Transverse colon (tissue), 4 donors: Measurements from ENCODE around the gene SMYD1. TPM values are rescaled to one million over a fixed set of nuclear protein-coding genes. Genes with fewer than 3 reads are reported as not detected.
A peak's percentile ranks its signal among the peaks of the same experiment; 100 is the strongest.

Experiments used
- DNase-seq: peaks from one replicate; pipeline ENCODE4 v3.0.0-alpha.2; 2019
- H3K27ac ChIP-seq, 4 donors: fragments of 200-600 bp; sonication (generic); 2 replicates each; pipeline ENCODE4 v1.5.1; 2016 to 2018; ENCODE audit warnings: inconsistent platforms in 4 of 4
- H3K27me3 ChIP-seq: fragments of 200-600 bp; sonication (generic); 2 replicates; pipeline ENCODE4 v1.5.1; 2017; ENCODE audit warnings: inconsistent platforms
- H3K36me3 ChIP-seq, 4 donors: fragments of 200-600 bp; sonication (generic); 2 replicates each; pipeline ENCODE4 v1.5.1; 2017 to 2019; ENCODE audit warnings: inconsistent platforms in 4 of 4
- H3K4me1 ChIP-seq, 4 donors: fragments of 200-600 bp; sonication (generic); 2 replicates each; pipeline ENCODE4 v1.5.1; 2017 to 2020; ENCODE audit warnings: inconsistent platforms in 4 of 4
- H3K4me3 ChIP-seq, 4 donors: fragments of 200-600 bp; sonication (generic); 1 replicate in 1 of 4; 2 replicates in 3 of 4; pipeline versions ENCODE4 v1.5.1 to v1.6.1; 2017 to 2019; ENCODE audit warnings: inconsistent platforms in 4 of 4
- H3K9me3 ChIP-seq, 2 donors: fragments of 200-600 bp; sonication (generic); 2 replicates each; pipeline ENCODE4 v1.5.1; 2017 to 2019; ENCODE audit warnings: inconsistent platforms in 2 of 2
- EP300 ChIP-seq: sonication (generic); formaldehyde crosslinking; IDR thresholded peaks from one replicate; pipeline ENCODE4 v1.6.1; 2017; ENCODE audit warnings: antibody characterized with exemption, low read depth
- POLR2A ChIP-seq: fragments of 450-650 bp; IDR thresholded peaks from one replicate; pipeline ENCODE4 v1.6.1; 2016; ENCODE audit warnings: antibody characterized with exemption, mild to moderate bottlenecking, moderate library complexity
- POLR2AphosphoS5 ChIP-seq, 3 donors: sonication (generic); formaldehyde crosslinking; IDR thresholded peaks; one replicate each; pipeline ENCODE4 v1.6.1; 2016; ENCODE audit warnings: antibody characterized with exemption in 3 of 3
- WGBS, 2 donors: methylation state at CpG; one replicate each; pipeline ENCODE4 v1.1.5; 2018; ENCODE audit warnings: low coverage in 1 of 2; 5-methylcytosine and 5-hydroxymethylcytosine counted together
- in situ Hi-C, 4 donors: fragments of 200-750 bp; cut with MboI; loops; one replicate each; pipeline versions ENCODE4 v1.15.0 to v1.15.1; 2017; ENCODE audit warnings: low sequenced_read_pairs in 3 of 4, low pct_ligation_motif_present in 1 of 4, low pct_unique_long_range_greater_than_20kb in 1 of 4
- intact Hi-C: fragments of 100-400 bp; cut with DNase I; formaldehyde crosslinking; loops from one replicate; pipeline ENCODE4 v1.15.1; 2023; ENCODE audit warnings: low total_unique reads
- total RNA-seq, 4 donors: library from RNA; depleted of rRNA; stranded (reverse); fragments of >200 nt; gene quantifications; one replicate each; pipeline ENCODE4 v1.1.0, GENCODE V29; 2016
- TF ChIP-seq, protein P1 (sequence below), 5 experiments: fragments of 200-600 bp in 3 of 5; fragments of 450-650 bp in 2 of 5; sonication (generic) in 3 of 5; IDR thresholded peaks; 1 replicate in 2 of 5; 2 replicates in 3 of 5; pipeline ENCODE4 v1.5.1; 2016 to 2017; ENCODE audit warnings: antibody characterized with exemption in 5 of 5, inconsistent platforms in 3 of 5, mild to moderate bottlenecking in 2 of 5, moderate library complexity in 1 of 5

SMYD1 gene
- total RNA-seq, 4 donors from 2014 or later = 1.6 to 48.6 (median 3.2) TPM

- Histone ChIP-seq H3K27me3 (no peaks in the 10 kb centered on the region), H3K4me3 (no peak overlapping the region), H3K9me3 (no peaks in the 10 kb centered on the region), H3K36me3 (no peaks in the 10 kb centered on the region), H3K27ac (peak overlapping the region; percentile 98 to 100 (median 100)), H3K4me1 (peaks cover 11 to 34% (median 30%) of the 10 kb centered on the region in 4 donors)
- in situ Hi-C loops (loop anchor here in 3 of 4 donors (5.0 to 10.0 kb wide), 2 partner anchors 105 to 107 kb away; no protein-coding TSS in a partner anchor), intact Hi-C loops (no loop called here)
- TF ChIP-seq POLR2A (no peak), POLR2AphosphoS5 (IDR thresholded peaks at IDR 0.05) (no peak), EP300 (no peak)
- TF ChIP-seq, protein P1, sequence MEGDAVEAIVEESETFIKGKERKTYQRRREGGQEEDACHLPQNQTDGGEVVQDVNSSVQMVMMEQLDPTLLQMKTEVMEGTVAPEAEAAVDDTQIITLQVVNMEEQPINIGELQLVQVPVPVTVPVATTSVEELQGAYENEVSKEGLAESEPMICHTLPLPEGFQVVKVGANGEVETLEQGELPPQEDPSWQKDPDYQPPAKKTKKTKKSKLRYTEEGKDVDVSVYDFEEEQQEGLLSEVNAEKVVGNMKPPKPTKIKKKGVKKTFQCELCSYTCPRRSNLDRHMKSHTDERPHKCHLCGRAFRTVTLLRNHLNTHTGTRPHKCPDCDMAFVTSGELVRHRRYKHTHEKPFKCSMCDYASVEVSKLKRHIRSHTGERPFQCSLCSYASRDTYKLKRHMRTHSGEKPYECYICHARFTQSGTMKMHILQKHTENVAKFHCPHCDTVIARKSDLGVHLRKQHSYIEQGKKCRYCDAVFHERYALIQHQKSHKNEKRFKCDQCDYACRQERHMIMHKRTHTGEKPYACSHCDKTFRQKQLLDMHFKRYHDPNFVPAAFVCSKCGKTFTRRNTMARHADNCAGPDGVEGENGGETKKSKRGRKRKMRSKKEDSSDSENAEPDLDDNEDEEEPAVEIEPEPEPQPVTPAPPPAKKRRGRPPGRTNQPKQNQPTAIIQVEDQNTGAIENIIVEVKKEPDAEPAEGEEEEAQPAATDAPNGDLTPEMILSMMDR (IDR thresholded peaks at IDR 0.05) = no peak
- no peak for DNase-seq
- 44 to 64% methylated on average over 2 to 4 of the region's 4 CpGs for WGBS, 2 donors
Measured at GRCh38 chr2:88057437-88057844, 10.2 kb upstream of the SMYD1 start.

- in situ Hi-C loops = loop anchor here in 3 of 4 donors (5.0 to 10.0 kb wide), 2 partner anchors 104 to 107 kb away; no protein-coding TSS in a partner anchor
- intact Hi-C loops = no loop called here
- H3K4me1 ChIP-seq = peaks cover 11 to 26% (median 24%) of the 10 kb centered on the region in 4 donors
- H3K36me3 ChIP-seq = no peaks in the 10 kb centered on the region
- H3K4me3 ChIP-seq = no peak overlapping the region
- H3K27ac ChIP-seq = no peak overlapping the region
- WGBS, 2 donors = 92 to 94% methylated on average over 3 to 5 of the region's 5 CpGs
- TF ChIP-seq POLR2A (no peak), POLR2AphosphoS5 (IDR thresholded peaks at IDR 0.05) (no peak), EP300 (no peak)
- TF ChIP-seq, protein P1 (IDR thresholded peaks at IDR 0.05) = no peak
- no peaks in the 10 kb centered on the region for H3K27me3 ChIP-seq
- DNase-seq = no peak
- no peaks in the 10 kb centered on the region for H3K9me3 ChIP-seq
Measured at GRCh38 chr2:88058191-88058590, 9.4 kb upstream of the SMYD1 start.

GRCh38 chr2:88059979-88060906 is 7.4 kb upstream of the SMYD1 start:
- no peak overlapping the region for H3K4me3 ChIP-seq
- in situ Hi-C loops = loop anchor here (5.0 to 10.0 kb wide), 4 partner anchors 85 to 105 kb away; no protein-coding TSS in a partner anchor
- H3K27me3 ChIP-seq = no peaks in the 10 kb centered on the region
- WGBS, 2 donors = 51 to 57% methylated on average over 3 to 5 of the region's 5 CpGs
- peaks cover 5 to 14% (median 9%) of the 10 kb centered on the region in 4 donors for H3K4me1 ChIP-seq
- H3K9me3 ChIP-seq = no peaks in the 10 kb centered on the region
- intact Hi-C loops = loop anchor here (1.0 kb wide), 1 partner anchor 99 kb away; no protein-coding TSS in a partner anchor
- H3K27ac ChIP-seq = no peak overlapping the region
- DNase-seq = no peak
- H3K36me3 ChIP-seq = no peaks in the 10 kb centered on the region
- no peak for TF ChIP-seq POLR2AphosphoS5 (IDR thresholded peaks at IDR 0.05)
- TF ChIP-seq, protein P1 (IDR thresholded peaks at IDR 0.05) = peak; percentile 77 to 84 (median 79)

DNA sequence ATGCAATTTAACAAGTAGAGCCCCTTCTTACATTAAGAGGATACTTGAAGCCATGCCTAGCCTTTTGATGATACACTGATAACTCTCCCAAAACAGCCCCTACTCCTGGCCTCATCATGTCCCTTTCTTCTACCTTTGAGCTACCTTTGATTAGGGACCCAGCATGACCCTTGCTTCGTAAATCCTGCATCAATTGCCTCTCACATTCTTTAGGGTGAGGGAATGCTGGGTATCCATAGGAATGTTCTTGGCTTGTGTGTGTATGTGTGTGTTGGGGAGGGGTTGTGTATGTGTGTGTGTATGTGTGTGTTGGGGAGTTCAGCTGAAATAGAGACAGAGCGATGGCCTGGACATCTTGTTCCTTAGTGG is 6.7 kb upstream of the SMYD1 start:
- H3K4me1 ChIP-seq = peaks cover 5 to 13% (median 8%) of the 10 kb centered on the region in 4 donors
- no peak for TF ChIP-seq EP300
- TF ChIP-seq POLR2A = no peak
- TF ChIP-seq, protein P1 (IDR thresholded peaks at IDR 0.05) = no peak
- TF ChIP-seq POLR2AphosphoS5 (IDR thresholded peaks at IDR 0.05) = no peak
- no peaks in the 10 kb centered on the region for H3K9me3 ChIP-seq
- DNase-seq = no peak
- no peak overlapping the region for H3K4me3 ChIP-seq
- intact Hi-C loops = loop anchor here (1.0 kb wide), 1 partner anchor 98 kb away; no protein-coding TSS in a partner anchor
- in situ Hi-C loops = loop anchor here in 2 of 4 donors (10.0 kb wide), 2 partner anchors 84 to 94 kb away; no protein-coding TSS in a partner anchor
- H3K36me3 ChIP-seq = no peaks in the 10 kb centered on the region
- 40 to 90% methylated on average over 1 to 2 of the region's 2 CpGs for WGBS, 2 donors
- H3K27ac ChIP-seq = no peak overlapping the region
- H3K27me3 ChIP-seq = no peaks in the 10 kb centered on the region
